Osteocyte (in vitro differentiated cells): ENCODE measurements around the gene SACM1L. TPM values are rescaled to one million over a fixed set of nuclear protein-coding genes. Genes with fewer than 3 reads are reported as not detected.
"Not testable (repeated sequence)": the region's sequence is repeated elsewhere in the genome, so short reads cannot be mapped to it uniquely, and the experiment has no call there.

Source experiments
- DNase-seq: peaks from one replicate; pipeline ENCODE4 v3.0.0; 2021; ENCODE audit warnings: mixed read lengths; ENCODE audit not compliant: unreplicated experiment; ENCODE audit errors: extremely low spot score
- H3K27ac Mint-ChIP-seq: one replicate; pipeline ENCODE4 v1.8.0; 2021; ENCODE audit warnings: mild to moderate bottlenecking, mixed read lengths; ENCODE audit not compliant: unreplicated experiment
- H3K27me3 Mint-ChIP-seq: one replicate; pipeline ENCODE4 v1.8.0; 2021; ENCODE audit warnings: mixed read lengths; ENCODE audit not compliant: unreplicated experiment
- H3K36me3 Mint-ChIP-seq: one replicate; pipeline ENCODE4 v1.8.0; 2021; ENCODE audit warnings: mixed read lengths; ENCODE audit not compliant: unreplicated experiment
- H3K4me1 Mint-ChIP-seq: one replicate; pipeline ENCODE4 v1.8.0; 2021; ENCODE audit warnings: mixed read lengths; ENCODE audit not compliant: unreplicated experiment
- H3K4me3 Mint-ChIP-seq: one replicate; pipeline ENCODE4 v1.8.0; 2021; ENCODE audit warnings: mild to moderate bottlenecking, moderate library complexity, mixed read lengths; ENCODE audit not compliant: unreplicated experiment
- H3K9me3 Mint-ChIP-seq: one replicate; pipeline ENCODE4 v1.8.0; 2021; ENCODE audit warnings: mixed read lengths; ENCODE audit not compliant: unreplicated experiment
- total RNA-seq: library from RNA; stranded (reverse); gene quantifications from 2 replicates; pipeline ENCODE4 v1.2.1, GENCODE V29; 2021
- TF ChIP-seq, protein P1 (sequence below): fragments of 200-600 bp; sonication (generic); IDR thresholded peaks from 2 replicates; pipeline ENCODE4 v1.5.0; 2021; ENCODE audit warnings: antibody characterized with exemption, mild to moderate bottlenecking, moderate library complexity

SACM1L gene
- total RNA-seq, 1 donor from 2014 or later: 38.3 TPM

DNA sequence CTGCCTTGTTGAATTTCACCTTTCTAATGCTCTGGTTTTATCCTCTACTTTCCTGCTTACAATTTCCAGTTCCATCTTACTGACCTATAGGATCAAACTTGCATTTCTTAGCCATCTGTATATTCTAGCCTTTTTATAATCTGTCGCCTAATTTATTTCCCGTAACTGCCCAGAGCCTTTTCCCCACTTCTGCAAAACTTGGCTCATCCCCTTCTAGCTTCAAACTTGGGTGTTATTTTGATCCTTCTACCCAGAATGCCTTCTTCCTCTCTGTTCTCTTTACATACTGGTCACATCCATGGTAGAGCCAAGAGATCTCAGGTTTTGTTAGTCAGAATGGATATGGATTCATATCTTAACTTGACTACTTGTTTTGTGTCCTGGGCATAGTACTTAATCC, 2.6 kb downstream of the SACM1L start:
- peaks cover 5% of the 10 kb centered on the region for H3K36me3 Mint-ChIP-seq
- H3K27me3 Mint-ChIP-seq: no peaks in the 10 kb centered on the region
- no peak for DNase-seq
- TF ChIP-seq, protein P1, sequence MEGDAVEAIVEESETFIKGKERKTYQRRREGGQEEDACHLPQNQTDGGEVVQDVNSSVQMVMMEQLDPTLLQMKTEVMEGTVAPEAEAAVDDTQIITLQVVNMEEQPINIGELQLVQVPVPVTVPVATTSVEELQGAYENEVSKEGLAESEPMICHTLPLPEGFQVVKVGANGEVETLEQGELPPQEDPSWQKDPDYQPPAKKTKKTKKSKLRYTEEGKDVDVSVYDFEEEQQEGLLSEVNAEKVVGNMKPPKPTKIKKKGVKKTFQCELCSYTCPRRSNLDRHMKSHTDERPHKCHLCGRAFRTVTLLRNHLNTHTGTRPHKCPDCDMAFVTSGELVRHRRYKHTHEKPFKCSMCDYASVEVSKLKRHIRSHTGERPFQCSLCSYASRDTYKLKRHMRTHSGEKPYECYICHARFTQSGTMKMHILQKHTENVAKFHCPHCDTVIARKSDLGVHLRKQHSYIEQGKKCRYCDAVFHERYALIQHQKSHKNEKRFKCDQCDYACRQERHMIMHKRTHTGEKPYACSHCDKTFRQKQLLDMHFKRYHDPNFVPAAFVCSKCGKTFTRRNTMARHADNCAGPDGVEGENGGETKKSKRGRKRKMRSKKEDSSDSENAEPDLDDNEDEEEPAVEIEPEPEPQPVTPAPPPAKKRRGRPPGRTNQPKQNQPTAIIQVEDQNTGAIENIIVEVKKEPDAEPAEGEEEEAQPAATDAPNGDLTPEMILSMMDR: no peak
- H3K4me3 Mint-ChIP-seq: peak overlapping the region; percentile 34
- H3K4me1 Mint-ChIP-seq: peaks cover 40% of the 10 kb centered on the region
- peak overlapping the region; percentile 8 for H3K27ac Mint-ChIP-seq
- H3K9me3 Mint-ChIP-seq: no peaks in the 10 kb centered on the region

DNA sequence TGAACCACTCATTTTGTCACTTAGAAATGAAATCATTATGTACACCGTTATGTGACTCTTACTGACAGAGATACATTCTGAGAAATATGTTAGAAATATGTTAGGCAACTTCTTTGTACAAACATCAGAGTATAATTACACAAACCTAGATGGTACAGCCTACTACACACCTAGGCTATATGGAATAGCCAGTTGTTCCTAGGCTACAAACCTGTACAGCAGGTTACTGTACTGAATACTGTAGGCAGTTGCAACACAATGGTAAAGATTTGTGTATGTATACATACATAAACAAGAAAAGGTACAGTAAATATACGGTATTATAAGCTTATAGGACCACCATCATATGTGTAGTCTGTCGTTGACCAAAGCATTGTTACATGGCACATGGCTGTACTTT, 3.7 kb downstream of the SACM1L start:
- Mint-ChIP-seq H3K4me1 (peaks cover 38% of the 10 kb centered on the region), H3K27ac (no peak overlapping the region), H3K9me3 (no peaks in the 10 kb centered on the region), H3K36me3 (peaks cover 5% of the 10 kb centered on the region), H3K4me3 (no peak overlapping the region), H3K27me3 (no peaks in the 10 kb centered on the region)
- no peak for DNase-seq
- TF ChIP-seq, protein P1: no peak

DNA sequence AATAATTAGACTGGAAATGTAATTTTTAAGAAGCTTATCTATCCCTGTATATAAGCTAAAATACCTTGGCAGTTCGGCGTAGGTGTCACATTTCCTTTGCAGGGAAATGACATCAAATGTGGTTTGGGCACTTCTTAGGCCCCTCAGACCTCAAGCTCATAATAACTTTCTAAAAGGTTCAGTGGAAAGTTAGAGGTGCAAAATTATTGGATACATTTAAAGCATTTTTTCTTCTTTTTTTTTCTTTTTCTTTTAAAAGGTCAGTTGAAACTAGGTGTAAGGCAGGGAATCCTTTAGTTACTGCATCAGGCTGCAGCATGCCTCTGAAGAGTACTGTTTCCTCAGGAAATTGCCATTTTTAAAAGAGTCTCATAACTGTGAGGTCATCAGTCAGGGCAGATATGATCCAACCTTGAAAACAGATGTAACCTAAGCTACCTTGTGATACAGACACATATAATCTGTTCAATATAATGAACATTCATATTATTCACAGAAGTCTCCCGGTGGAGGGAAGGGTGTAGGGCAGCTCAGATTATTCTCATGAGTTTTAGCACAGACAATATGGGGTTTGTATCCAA, 4.8 kb downstream of the SACM1L start:
- Mint-ChIP-seq H3K9me3 (no peaks in the 10 kb centered on the region), H3K4me1 (peaks cover 35% of the 10 kb centered on the region), H3K27ac (no peak overlapping the region), H3K4me3 (no peak overlapping the region), H3K27me3 (no peaks in the 10 kb centered on the region), H3K36me3 (peaks cover 5% of the 10 kb centered on the region)
- no peak for DNase-seq
- TF ChIP-seq, protein P1: no peak

DNA sequence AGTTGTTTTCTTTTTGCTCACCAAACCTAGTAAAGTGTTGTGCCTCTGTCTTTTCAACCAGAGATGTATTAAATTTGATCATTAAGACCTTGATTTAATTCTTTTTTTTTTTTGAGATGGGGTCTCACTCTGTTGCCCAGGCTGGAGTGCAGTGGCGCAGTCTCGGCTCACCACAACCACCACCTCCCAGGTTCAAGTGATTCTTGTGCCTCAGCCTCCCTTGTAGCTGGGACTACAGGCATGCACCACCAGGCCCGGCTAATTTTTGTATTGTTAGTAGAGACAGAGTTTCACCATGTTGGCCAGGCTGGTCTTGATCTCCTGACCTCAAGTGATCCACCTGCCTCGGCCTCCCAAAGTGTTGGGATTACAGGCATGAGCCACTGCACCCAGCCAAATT, 6.0 kb downstream of the SACM1L start:
- H3K4me1 Mint-ChIP-seq: peaks cover 33% of the 10 kb centered on the region
- not testable (repeated sequence) for H3K36me3 Mint-ChIP-seq, DNase-seq, H3K9me3 Mint-ChIP-seq, H3K27me3 Mint-ChIP-seq, H3K27ac Mint-ChIP-seq, H3K4me3 Mint-ChIP-seq

DNA sequence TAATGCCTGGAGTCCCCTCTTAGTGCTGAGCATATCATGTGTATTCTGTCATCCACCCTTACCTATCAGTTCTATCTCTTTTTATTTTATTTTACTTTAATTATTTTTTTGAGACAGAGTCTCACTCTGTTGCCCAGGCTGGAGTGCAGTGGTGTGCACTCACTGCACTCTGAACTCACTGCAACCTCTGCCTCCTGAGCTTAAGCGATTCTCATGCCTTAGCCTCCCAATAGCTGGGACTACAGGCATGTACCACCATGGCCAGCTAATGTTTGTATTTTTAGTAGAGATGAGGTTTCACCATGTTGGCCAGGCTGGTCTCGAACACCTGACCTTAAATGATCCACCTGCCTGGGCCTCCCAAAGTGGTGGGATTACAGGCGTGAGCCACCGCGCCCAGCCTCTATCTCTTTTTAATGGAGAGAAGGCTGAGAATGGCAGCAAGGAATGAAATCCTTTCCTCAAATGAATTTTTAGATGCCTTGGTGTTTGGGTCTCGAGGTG, 11.4 kb downstream of the SACM1L start:
- Mint-ChIP-seq H3K4me1 (peaks cover 4% of the 10 kb centered on the region), H3K27ac (no peak overlapping the region), H3K4me3 (no peak overlapping the region), H3K9me3 (no peaks in the 10 kb centered on the region), H3K27me3 (no peaks in the 10 kb centered on the region), H3K36me3 (peaks cover 8% of the 10 kb centered on the region)
- TF ChIP-seq, protein P1: no peak
- no peak for DNase-seq
